HG03575 (cell line): Measurements from ENCODE around the gene STK39.

ENCODE experiments used
- ATAC-seq: cut with Tn5 transposase; IDR thresholded peaks from one replicate; pipeline ENCODE4 v1.9.1; 2021; ENCODE audit not compliant: unreplicated experiment, insufficient number of reproducible peaks, low FRiP score; ENCODE audit errors: extremely low read depth

Gene STK39

DNA sequence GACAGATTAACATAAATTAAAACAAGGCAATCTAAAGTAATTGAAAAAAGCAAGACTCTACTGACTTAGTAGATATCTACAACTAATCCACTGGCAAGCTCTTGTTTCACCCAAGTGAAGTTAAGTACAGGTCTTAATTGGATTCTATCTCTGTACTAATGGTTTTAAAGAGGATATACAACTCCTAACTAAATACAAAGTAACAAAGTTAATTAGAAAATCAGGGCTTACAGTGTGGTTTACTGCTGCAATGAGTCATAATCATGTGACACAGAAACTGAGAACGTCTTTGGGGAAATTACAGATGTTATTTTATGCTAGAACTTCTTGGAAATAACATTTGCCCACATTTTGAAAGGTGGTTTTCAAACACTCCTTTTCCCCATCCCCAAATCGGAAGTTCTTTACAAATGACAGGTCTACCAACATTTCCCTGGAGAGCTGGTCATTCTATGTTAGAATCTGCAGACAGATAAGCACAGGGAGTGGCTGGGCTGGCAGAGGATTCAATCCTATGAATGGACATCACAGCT is 245.3 kb downstream of the STK39 start:
- no peak for ATAC-seq

DNA sequence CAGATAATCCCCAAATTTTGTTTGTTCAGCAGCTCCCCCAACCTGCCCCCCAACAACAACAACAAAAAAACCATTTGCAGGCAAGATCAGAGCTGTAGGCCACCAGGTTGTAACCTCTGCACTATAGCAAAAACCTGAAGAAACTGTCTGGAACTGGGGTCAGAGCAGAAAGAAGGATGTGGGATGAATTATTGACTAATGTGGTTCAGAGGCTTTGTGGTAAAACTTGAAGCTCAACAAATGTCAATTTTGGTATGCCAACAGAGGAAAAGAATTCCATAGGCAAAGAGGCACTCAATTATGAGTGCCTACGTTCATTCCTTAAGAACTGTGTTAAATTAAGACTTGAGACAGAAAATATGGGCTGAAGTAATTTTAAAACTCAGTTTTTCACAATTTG is 255.1 kb downstream of the STK39 start:
- no peak for ATAC-seq

DNA sequence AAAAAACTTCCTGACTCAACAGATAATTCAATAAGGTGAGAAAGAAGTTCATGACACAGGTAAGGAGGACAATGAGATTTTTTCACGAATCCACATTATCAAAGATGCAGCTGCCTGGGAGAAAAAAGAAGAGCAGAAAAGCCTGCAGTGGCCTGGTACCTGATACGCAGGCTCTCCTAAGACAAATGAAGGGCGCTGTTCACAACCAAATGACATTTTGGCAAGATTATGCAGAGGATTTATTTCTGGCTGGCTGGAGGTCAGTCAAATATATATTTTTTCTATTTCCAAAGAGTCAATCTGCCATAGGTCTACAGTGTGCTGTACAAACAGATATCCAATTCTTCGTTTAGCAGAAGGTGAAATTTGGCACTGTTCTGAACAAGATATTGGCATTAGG is 257.3 kb downstream of the STK39 start:
- no peak for ATAC-seq

DNA sequence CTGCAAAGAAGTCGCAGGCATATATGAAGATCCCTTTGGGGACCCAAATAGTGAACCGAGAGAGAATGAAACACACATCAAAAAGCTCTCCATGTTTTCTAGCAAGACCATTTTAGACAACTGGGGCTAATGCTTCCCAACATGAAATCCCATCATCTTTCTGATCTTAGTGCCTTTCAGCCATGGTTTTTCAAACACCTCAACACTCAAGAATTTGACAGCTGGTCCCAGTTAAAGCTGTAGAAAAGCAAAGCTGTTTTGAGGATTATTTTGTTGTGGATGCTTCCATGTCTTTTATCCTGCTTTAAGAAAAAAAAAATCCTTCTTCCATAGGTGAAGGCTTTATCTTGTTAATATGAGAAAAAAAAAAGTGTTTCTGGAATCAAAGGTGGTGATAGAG is 259.1 kb downstream of the STK39 start:
- ATAC-seq = no peak

DNA sequence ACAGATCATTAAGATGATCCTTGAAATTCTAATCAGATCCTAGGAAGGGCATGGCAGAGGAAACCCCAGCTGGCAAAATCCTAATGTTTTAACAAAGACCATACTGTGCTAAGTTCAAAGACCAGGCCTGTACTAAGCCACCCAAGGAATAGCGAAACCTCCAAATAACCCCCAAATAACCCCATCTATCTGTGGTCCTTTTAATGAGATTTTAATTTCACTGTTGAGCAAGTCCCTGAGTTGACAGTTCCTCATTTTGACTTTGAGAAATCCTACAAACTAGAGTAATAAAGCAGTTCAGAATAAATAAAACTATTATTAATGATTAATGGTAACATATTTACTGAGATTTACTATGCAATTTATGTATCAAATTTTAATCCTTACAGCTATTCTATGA is 259.8 kb downstream of the STK39 start:
- no peak for ATAC-seq

DNA sequence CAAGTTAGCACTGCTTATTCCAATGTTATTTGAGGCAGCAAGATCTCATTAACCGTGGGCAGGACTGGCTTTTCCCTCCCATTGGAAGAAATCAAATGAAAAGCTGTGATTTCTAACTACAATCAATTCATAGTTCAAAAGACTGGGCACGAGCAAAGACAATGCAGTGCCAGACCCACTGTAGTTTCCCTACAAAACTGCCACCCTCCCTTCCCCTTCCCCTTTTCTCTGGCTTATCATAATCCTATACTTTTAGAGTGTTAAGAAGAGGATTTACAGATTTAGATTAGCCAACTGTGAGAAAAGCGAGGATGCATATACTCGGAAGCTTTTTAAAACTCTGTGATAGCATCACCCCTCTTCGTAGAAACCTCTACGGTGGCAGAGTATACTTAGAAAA is 260.4 kb downstream of the STK39 start:
- ATAC-seq = no peak

DNA sequence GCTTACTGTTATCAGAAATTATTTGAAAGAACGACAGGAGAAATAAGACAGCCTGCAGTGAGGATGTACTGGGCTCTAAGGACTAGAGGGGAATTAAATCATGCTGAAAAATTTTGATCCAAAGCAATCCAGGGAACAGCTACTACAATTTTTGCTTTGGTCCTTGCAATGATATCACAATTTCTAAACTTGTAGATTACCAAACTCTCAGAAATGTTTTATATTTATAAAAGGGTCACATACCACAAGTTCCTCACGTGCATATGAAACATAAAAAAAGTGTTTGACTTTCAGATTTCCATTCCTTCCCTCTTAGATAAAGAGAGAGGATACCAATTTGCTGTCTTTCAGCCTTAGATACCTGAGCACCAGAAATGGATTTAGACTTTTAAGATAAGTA is 261.2 kb downstream of the STK39 start:
- no peak for ATAC-seq

DNA sequence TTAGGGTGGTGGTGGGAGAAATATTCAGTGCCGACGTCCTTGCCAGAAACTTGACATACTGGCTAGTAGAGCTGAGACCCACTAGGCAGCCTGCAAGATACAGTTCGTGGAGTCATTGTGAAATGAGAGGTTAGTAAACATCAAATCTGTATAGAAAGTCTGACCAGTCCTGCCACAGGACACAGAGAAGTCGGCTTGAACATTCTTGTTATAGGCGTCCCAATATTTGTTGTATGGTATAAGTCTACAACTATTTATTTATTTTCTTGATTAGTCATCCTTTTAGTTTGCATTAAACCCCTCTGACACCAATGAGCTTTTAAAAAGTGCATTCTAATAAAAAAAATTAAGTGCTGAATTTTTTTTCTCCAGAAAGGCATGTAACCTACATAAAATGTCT is 265.4 kb downstream of the STK39 start:
- no peak for ATAC-seq

DNA sequence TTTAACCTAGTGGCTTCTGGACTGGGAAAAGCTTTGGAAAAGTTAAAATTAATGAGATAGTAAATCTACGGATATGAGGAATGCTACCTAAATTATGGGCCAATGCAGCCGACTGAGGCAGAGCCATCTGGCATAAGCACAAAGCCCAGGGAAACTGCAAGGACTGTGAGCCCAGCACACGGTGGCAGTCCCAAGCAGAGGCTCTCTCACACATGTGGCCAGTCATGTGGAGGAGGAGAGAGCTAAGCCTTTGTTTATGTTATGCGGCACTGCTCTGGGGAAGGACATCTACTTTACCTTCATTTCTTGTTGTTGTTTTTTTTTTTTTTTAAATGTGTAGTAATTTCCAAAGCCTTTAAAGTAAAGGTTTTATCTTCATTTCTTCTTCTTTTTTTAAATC is 267.0 kb downstream of the STK39 start:
- ATAC-seq = no peak

DNA sequence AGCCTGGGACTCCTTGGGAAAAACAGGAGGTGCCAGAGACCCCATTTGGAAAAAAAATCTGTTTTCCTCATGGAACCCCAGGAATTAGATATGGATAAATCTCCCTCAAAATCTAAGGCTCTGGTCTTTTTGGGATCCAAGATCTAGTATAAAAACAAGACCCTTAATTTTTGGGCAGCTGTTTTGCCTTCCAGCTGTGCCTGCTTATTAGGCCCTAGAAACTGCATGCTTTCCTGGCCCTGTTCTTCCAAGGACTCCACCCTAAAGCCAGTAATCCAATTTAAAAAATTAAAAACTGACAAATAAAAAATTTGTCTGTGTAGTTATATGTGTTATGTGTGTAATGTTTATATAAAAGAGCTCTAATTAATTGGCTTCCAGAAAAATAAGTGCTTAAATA is 274.6 kb downstream of the STK39 start:
- no peak for ATAC-seq

DNA sequence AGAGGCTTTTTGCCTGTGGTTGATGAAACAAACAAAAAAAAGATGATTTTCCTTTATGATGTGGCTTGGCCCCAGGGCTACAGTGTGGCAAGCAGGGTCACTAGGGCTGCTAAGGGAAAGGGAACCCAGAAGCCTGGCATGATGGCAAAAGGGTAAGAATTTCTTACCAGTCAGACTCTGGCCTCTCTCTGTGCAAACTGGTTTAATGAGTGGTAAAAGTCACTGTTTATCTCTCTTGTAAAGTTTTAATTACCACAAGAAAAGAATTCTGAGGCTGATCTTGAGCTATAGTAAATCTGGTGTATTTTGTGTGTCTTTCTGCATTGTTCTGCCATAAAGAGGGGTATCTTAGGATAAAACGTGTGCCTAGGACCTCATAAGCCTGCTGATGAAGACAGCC is 275.4 kb downstream of the STK39 start:
- no peak for ATAC-seq

DNA sequence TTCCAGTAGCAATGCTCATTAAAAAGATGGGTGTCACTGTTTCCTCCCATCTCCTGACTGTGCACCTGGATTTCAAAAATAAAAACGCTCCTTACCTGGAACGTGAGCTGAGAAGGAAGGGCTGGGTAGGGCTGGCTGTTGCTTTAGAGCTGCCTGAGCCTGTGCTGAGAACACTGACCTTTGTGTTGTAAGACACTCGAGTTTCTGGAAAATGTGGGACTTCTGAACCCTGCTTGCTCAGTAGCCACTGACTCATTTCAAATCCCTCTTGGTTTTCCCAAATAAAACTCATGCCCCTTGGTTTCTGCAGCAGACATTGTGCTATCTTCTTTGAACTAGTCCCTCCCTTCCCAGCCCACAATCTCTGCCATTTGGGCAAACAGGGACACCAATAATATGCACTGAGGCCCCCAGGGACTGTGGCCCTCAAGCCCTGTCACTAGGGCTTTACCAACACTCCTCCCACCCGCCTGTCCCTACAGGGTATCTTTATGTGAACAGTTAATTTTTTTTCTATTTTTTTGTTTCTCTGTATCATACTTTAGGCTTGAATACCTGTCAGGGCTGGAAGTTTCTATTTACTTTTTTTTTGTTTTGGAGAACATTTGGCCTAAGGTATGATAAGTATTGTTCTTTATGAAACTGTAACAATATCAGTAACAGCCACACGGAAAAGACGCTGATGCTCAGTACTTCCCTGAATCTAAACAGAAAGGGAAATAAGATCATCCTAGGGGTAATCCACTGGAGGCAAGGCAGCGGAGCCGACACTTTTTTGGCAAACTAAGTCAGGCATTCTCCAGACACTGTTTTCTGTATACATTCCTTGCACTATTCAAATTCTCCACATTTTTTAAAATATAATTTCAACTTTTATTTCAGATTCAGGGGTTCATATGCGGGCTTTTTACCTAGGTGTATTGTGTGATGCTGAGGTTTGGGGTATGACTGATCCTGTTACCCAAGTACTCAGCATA is 280.2 kb downstream of the STK39 start:
- no peak for ATAC-seq

DNA sequence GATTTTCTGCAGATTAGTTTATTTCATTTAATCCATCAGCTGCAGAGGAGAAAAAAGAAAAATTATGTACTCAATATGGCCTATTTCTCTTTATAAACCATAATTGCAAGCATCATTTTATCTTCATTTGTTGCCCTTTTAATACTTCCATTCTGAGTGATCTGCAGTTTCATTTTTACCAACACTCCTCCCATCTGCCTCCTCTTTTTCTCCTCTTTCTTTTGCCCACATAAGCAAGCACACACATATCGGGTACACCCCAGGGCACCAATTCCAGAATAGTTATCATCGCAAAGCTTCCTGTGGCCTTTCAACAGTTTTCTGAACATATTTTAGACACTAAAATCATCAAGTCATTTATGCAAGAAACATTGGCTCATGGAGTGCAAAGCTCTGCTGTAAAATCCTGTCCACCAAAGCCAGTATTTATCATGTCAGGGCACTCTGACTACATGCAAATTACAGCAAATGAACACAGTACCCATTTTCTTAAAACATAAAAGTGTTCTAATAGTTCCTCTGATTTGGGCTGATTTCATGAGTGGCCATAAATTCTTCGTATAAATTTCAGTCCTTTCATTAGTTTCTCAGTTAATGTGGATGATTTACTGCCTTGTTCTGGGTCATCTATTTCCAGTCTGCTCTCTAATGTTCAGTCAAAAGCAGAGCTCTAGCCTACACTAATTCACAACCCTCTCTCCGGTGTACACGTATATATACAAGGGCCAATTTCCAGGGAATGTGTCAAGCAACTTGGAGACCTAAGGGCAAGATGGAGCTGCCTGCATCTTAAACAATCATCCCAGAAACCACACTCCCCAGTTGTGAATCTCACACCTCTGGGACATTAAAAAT is 281.3 kb downstream of the STK39 start:
- no peak for ATAC-seq

DNA sequence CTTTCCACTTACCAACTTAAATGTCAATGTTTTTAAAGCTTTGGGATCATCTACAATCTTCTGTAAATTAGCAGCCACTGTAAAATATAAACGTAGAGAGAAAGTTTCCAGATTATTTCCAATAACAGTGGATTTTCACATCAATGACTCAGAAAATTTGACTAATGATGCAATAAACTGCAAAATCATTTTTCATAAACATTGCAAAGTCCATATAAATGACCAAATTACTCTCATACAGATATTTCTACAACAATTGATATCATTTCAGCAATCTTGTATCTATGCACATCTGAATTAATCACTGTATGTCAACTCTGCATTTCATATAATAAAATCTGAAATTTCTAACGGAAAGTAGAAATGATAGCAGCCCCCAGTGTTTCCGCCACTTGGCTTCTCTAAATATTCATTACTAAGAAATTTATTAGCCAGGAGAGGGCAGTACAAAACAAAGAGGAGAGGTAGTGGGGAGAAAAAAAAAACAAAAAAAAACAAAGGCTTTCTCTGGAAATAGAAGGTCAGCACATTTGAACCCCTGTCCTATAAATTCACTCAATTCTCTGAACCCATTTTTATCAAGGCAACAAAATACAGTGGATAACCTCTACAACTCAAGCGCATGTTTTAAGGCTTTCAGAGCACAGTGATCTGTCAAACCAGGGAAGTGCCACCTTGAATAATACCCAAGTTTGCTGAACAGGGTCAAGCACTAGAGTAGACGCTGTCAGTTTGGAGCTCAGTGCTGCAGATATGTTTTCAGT is 282.6 kb downstream of the STK39 start:
- ATAC-seq = no peak

DNA sequence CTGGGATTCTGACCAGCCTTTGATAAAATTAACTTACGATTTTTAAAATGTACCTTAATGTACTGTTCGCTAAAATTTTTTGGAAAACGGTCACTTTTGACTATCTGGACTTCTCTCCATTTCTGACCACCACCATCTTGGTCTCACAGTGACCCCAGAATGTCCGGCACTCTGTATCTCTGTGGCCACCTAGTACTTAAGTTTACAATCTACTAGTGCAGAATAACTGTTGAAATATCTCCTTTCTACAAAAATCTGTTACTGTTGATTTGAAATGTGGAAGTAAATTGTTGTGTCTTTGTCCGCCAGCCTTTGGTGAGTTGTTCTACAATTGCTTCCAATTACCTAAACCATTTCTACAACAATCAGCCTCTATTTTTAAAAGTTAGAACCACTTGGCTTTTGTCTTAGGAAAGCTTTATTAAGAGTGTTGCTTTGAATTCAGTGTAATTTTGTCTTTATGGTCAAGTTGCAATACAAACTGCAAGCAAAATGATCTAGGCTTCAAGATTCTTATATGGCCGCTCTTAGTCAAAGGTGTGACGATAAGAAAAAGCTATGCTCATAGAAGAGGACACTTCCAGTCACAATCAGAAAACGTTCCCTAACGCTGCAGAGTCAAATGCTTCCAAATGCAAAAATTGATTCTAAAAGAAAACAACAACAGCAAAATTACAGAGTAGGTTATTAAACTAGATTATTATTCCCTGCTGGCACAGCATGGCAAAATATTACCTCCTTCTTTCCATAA is 283.3 kb downstream of the STK39 start:
- no peak for ATAC-seq

DNA sequence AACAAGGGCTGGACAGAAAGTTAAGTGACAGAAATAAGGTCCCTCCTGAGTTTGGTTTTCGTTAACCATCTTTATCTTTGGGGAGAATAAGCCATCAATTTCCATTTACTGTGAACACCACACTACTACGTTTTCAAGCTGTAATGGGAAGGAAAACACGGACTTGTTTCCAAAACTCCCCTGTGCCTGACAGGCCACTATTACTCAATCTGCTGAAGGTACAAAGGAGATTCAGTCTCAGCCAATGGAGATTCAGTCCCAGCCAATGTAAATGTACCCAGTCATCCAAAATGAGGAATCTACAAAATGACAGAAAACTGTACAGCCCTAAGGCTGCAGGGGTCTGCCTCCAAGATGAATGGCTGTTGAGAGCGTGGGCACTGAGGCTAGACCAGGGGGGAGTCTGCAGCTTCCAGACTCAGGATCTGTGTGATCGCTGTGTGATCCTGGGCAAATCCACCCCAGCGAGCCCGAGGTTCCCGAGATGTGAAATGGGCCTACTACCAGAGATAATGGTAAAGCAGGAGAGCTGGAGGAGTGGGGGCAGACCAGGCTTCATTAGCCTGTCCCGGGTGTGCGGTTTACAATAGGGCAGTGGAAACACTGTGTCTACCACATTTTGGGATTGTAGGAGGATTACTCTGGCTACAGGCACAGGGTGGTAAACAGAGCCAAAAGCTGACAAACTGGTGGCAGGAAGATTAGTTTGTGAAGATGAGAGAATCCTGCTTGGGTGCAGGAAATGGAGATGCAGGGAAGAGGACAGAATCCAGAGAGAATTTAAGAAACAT is 284.8 kb downstream of the STK39 start:
- no peak for ATAC-seq

DNA sequence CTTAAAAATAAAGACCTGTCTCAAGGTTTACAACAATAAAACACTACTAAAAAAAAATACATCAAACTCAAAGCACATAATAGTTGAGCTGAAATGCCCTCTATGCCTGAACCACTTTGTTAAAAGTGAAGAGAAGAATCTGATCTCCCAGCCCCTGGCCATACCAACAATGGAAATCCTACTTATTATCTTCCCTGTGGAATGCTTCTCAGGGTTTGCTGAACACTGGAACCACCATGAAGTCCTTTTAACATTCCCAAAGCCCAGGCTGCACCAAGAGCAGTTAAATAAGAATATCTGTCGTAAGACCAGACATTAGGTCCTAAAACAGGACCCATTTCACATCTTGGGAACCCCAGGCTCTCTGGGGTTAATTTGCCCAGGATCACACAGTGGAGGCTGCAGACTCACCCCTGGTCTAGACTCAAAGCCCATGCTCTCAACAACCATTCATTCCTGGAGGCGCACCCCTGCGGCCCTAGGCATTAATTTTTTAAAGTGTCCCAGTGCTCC is 285.8 kb downstream of the STK39 start:
- ATAC-seq = no peak
